Mesothelial cell of epicardium (in vitro differentiated cells): ENCODE results near the gene SMOC1. TPM values are rescaled to one million over a fixed set of nuclear protein-coding genes. Genes with fewer than 3 reads are reported as not detected.

ENCODE experiments used
- DNase-seq, 2 experiments: peaks; one replicate each; pipeline ENCODE4 v3.0.0; 2021; ENCODE audit warnings: low spot score in 2 of 2; ENCODE audit not compliant: unreplicated experiment in 2 of 2
- H3K27ac Mint-ChIP-seq: 2 replicates; pipeline ENCODE4 v1.8.0; 2021; ENCODE audit warnings: mixed read lengths
- H3K27me3 Mint-ChIP-seq: 2 replicates; pipeline ENCODE4 v1.8.0; 2021; ENCODE audit warnings: low read depth, mixed read lengths
- H3K36me3 Mint-ChIP-seq: 2 replicates; pipeline ENCODE4 v1.8.0; 2021; ENCODE audit warnings: mixed read lengths
- H3K4me1 Mint-ChIP-seq: 2 replicates; pipeline ENCODE4 v1.8.0; 2021; ENCODE audit warnings: mixed read lengths
- H3K4me3 Mint-ChIP-seq: 2 replicates; pipeline ENCODE4 v1.8.0; 2021; ENCODE audit warnings: mild to moderate bottlenecking, moderate library complexity, mixed read lengths
- H3K9me3 Mint-ChIP-seq: 2 replicates; pipeline ENCODE4 v1.8.0; 2021; ENCODE audit warnings: mixed read lengths
- CTCF ChIP-seq: fragments of 200-600 bp; sonication (generic); IDR thresholded peaks from one replicate; pipeline ENCODE4 v1.5.0; 2021; ENCODE audit warnings: antibody characterized with exemption; ENCODE audit not compliant: unreplicated experiment
- total RNA-seq: library from RNA; stranded (reverse); gene quantifications from 3 replicates; pipeline ENCODE4 v1.2.1, GENCODE V29; 2021

SMOC1 gene
- total RNA-seq, 1 donor from 2014 or later, result 1.5 TPM

- Mint-ChIP-seq H3K4me1 (no peaks in the 10 kb centered on the region), H3K27me3 (peaks cover 12% of the 10 kb centered on the region), H3K4me3 (no peak overlapping the region), H3K9me3 (peaks cover 3% of the 10 kb centered on the region), H3K36me3 (no peaks in the 10 kb centered on the region), H3K27ac (no peak overlapping the region)
- TF ChIP-seq CTCF, result no peak
- DNase-seq, result no peak
These were observed 84.8 kb downstream of the SMOC1 start for GRCh38 chr14:69963966-69964365.

GRCh38 chr14:69964841-69965240, 85.6 kb downstream of the SMOC1 start:
- DNase-seq, result no peak
- Mint-ChIP-seq H3K9me3 (peaks cover 3% of the 10 kb centered on the region), H3K4me3 (no peak overlapping the region), H3K27me3 (peaks cover 12% of the 10 kb centered on the region), H3K27ac (no peak overlapping the region), H3K36me3 (no peaks in the 10 kb centered on the region), H3K4me1 (no peaks in the 10 kb centered on the region)
- no peak for TF ChIP-seq CTCF

DNA sequence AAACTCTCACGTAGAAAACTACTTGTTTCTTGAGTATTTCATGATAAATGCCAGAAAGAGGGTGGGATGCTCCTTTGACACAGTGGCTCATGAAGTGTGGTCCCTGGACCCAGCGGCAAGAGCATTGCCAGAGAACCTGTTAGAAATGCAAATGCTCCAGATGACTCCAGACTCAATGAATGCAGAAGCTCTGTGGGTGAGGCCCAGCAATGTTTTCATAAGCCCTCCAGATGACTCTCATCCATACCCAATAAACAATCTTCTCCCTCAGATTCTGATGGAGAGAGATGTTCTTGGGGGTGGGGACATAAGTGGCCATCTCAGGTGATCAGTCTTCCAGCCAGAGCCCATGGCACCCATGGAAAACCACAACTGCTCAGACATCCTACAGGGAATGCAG, 88.9 kb downstream of the SMOC1 start:
- H3K36me3 Mint-ChIP-seq, result no peaks in the 10 kb centered on the region
- H3K9me3 Mint-ChIP-seq, result no peaks in the 10 kb centered on the region
- peaks cover 1% of the 10 kb centered on the region for H3K4me1 Mint-ChIP-seq
- H3K27ac Mint-ChIP-seq, result no peak overlapping the region
- peaks cover 7% of the 10 kb centered on the region for H3K27me3 Mint-ChIP-seq
- no peak overlapping the region for H3K4me3 Mint-ChIP-seq
- TF ChIP-seq CTCF, result no peak
- DNase-seq, result no peak

DNA sequence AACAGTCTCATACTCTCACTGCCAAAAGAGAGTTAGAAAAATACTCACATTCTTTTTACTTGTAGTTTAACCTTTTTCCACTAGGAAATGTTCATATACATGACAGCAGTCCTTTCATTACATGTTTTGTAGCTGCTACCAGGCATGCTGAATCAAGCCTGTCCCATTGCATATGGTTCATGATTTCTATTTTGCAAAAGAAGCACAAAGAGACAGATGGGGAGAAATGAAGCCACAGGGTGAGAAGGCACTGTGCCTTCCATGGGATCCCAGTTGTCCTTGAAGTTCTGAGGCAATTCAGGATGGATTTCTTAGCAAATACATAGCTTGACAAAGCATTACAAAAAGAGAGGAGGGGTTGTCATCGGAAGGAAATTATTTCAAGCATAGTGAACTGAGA, 89.5 kb downstream of the SMOC1 start:
- Mint-ChIP-seq H3K27ac (no peak overlapping the region), H3K4me1 (peaks cover 1% of the 10 kb centered on the region), H3K27me3 (peaks cover 7% of the 10 kb centered on the region), H3K9me3 (no peaks in the 10 kb centered on the region), H3K4me3 (no peak overlapping the region), H3K36me3 (no peaks in the 10 kb centered on the region)
- TF ChIP-seq CTCF, result no peak
- no peak for DNase-seq

- Mint-ChIP-seq H3K27me3 (peaks cover 27% of the 10 kb centered on the region), H3K27ac (no peak overlapping the region), H3K4me3 (no peak overlapping the region), H3K36me3 (no peaks in the 10 kb centered on the region), H3K9me3 (no peaks in the 10 kb centered on the region), H3K4me1 (peaks cover 1% of the 10 kb centered on the region)
- no peak for DNase-seq
- TF ChIP-seq CTCF, result no peak
These were observed 93.5 kb downstream of the SMOC1 start for GRCh38 chr14:69972755-69973154.

GRCh38 chr14:69973846-69974245, 94.6 kb downstream of the SMOC1 start:
- no peaks in the 10 kb centered on the region for H3K9me3 Mint-ChIP-seq
- TF ChIP-seq CTCF, result no peak
- H3K27me3 Mint-ChIP-seq, result peaks cover 27% of the 10 kb centered on the region
- no peaks in the 10 kb centered on the region for H3K36me3 Mint-ChIP-seq
- H3K4me1 Mint-ChIP-seq, result peaks cover 1% of the 10 kb centered on the region
- no peak overlapping the region for H3K27ac Mint-ChIP-seq
- no peak overlapping the region for H3K4me3 Mint-ChIP-seq
- DNase-seq, result no peak
